IMR-90 (cell line): Measurements from ENCODE around the gene ZNF133. TPM values are rescaled to one million over a fixed set of nuclear protein-coding genes. Genes with fewer than 3 reads are reported as not detected.

Experiments used
- ATAC-seq: fragments of 200-7000 bp; cut with Tn5 transposase; 2 replicates; pipeline ENCODE4 v1.9.1; 2020; ENCODE audit warnings: low read depth, mild to moderate bottlenecking, moderate library complexity
- BruUV-seq: library from RNA; stranded (reverse); fragments of 400-500 nt; replicated peaks from 2 replicates; lab custom pipeline; 2021; lab: Mats Ljungman, UMichigan
- CTCF ChIA-PET: fragments of 300-600 bp; formaldehyde crosslinking; extraction: SDS; loops from one replicate; lab custom pipeline; 2021; ENCODE audit warnings: antibody characterized with exemption; lab: Yijun Ruan, JAX
- POLR2A ChIA-PET: fragments of 300-600 bp; sonication (Branson Sonifier 250); formaldehyde crosslinking; loops from one replicate; lab custom pipeline; 2022; ENCODE audit warnings: antibody characterized with exemption; ENCODE audit not compliant: unreplicated experiment; lab: Charles Lee
- DNase-seq: peaks from one replicate; pipeline ENCODE4 v3.0.0; 2013
- H2AFZ ChIP-seq: replicated peaks from 2 replicates; pipeline ENCODE3; 2013; ENCODE audit warnings: low read length, mild to moderate bottlenecking; ENCODE audit not compliant: poor library complexity
- H2AK5ac ChIP-seq: 2 replicates; pipeline ENCODE4 v1.6.1; 2013; ENCODE audit warnings: low read depth, low read length, inconsistent platforms
- H2AK9ac ChIP-seq: replicated peaks from 2 replicates; pipeline ENCODE3; 2013; ENCODE audit warnings: mild to moderate bottlenecking, low read depth, low read length, moderate library complexity; ENCODE audit not compliant: poor library complexity
- H2BK120ac ChIP-seq: 2 replicates; pipeline ENCODE4 v1.6.1; 2013; ENCODE audit warnings: low read depth, low read length, inconsistent platforms
- H2BK15ac ChIP-seq: 3 replicates; pipeline ENCODE4 v1.6.1; 2013; ENCODE audit warnings: low read depth, low read length, inconsistent platforms
- H2BK20ac ChIP-seq: 2 replicates; pipeline ENCODE4 v1.6.1; 2013; ENCODE audit warnings: low read depth, mild to moderate bottlenecking, inconsistent platforms, low read length, moderate library complexity
- H2BK5ac ChIP-seq: 2 replicates; pipeline ENCODE4 v1.6.1; 2013; ENCODE audit warnings: mild to moderate bottlenecking, low read depth, low read length, inconsistent platforms; ENCODE audit not compliant: poor library complexity, severe bottlenecking
- H3K14ac ChIP-seq: replicated peaks from 2 replicates; pipeline ENCODE4 v1.6.1; 2013; ENCODE audit warnings: low read depth, low read length, inconsistent platforms
- H3K18ac ChIP-seq: 2 replicates; pipeline ENCODE4 v1.6.1; 2013; ENCODE audit warnings: low read depth, low read length, control low read depth
- H3K23ac ChIP-seq: 2 replicates; pipeline ENCODE4 v1.6.1; 2013; ENCODE audit warnings: low read depth, low read length, inconsistent platforms
- H3K27ac ChIP-seq: 2 replicates; pipeline ENCODE4 v1.5.1; 2013; ENCODE audit warnings: mild to moderate bottlenecking, control low read depth, low read length; ENCODE audit not compliant: insufficient read depth
- H3K27me3 ChIP-seq: 2 replicates; pipeline ENCODE4 v1.6.1; 2013; ENCODE audit warnings: low read length; ENCODE audit not compliant: control insufficient read depth, insufficient read depth
- H3K36me3 ChIP-seq: 2 replicates; pipeline ENCODE4 v1.6.1; 2013; ENCODE audit warnings: low read length, mixed read lengths; ENCODE audit not compliant: control insufficient read depth, insufficient read depth
- H3K4ac ChIP-seq: 2 replicates; pipeline ENCODE4 v1.6.1; 2013; ENCODE audit warnings: low read depth, low read length, inconsistent platforms
- H3K4me1 ChIP-seq: 2 replicates; pipeline ENCODE4 v1.6.1; 2013; ENCODE audit warnings: low read length, mixed read lengths; ENCODE audit not compliant: control insufficient read depth, insufficient read depth
- H3K4me2 ChIP-seq: 2 replicates; pipeline ENCODE4 v1.6.1; 2013; ENCODE audit warnings: low read depth, mild to moderate bottlenecking, control low read depth, low read length, moderate library complexity
- H3K4me3 ChIP-seq: 2 replicates; pipeline ENCODE4 v1.5.1; 2013; ENCODE audit warnings: low read depth, mild to moderate bottlenecking, control low read depth, low read length, moderate library complexity; ENCODE audit not compliant: insufficient read depth
- H3K56ac ChIP-seq: 2 replicates; pipeline ENCODE4 v1.6.1; 2013; ENCODE audit warnings: low read length, inconsistent platforms; ENCODE audit not compliant: insufficient read depth; ENCODE audit errors: extremely low read depth
- H3K79me1 ChIP-seq, 2 experiments: 2 replicates each; pipeline ENCODE4 v1.6.1; 2013; ENCODE audit warnings: low read length in 2 of 2, inconsistent platforms in 1 of 2, low read depth in 1 of 2
- H3K9ac ChIP-seq: 2 replicates; pipeline ENCODE4 v1.6.1; 2013; ENCODE audit warnings: low read depth, low read length, control low read depth
- H3K9me1 ChIP-seq: 2 replicates; pipeline ENCODE4 v1.6.1; 2013; ENCODE audit warnings: low read length, inconsistent platforms; ENCODE audit not compliant: insufficient read depth
- H3K9me3 ChIP-seq: 2 replicates; pipeline ENCODE4 v1.6.1; 2013; ENCODE audit warnings: low read length; ENCODE audit not compliant: control insufficient read depth, insufficient read depth
- H4K20me1 ChIP-seq: 2 replicates; pipeline ENCODE4 v1.6.1; 2013; ENCODE audit warnings: low read length, inconsistent platforms; ENCODE audit not compliant: insufficient read depth
- H4K5ac ChIP-seq: 2 replicates; pipeline ENCODE4 v1.6.1; 2013; ENCODE audit warnings: mild to moderate bottlenecking, low read depth, low read length, control low read depth
- H4K8ac ChIP-seq, 2 experiments: 2 replicates each; pipeline ENCODE4 v1.6.1; 2013; ENCODE audit warnings: low read depth in 2 of 2, low read length in 2 of 2, control low read depth in 1 of 2, inconsistent platforms in 1 of 2
- H4K91ac ChIP-seq: 2 replicates; pipeline ENCODE4 v1.6.1; 2013; ENCODE audit warnings: low read depth, low read length, inconsistent platforms; ENCODE audit not compliant: insufficient read depth
- BHLHE40 ChIP-seq: fragments of 150-350 bp; IDR thresholded peaks from 2 replicates; pipeline ENCODE4 v1.6.1; 2016; ENCODE audit warnings: mild to moderate bottlenecking, low read depth, low read length
- CEBPB ChIP-seq: IDR thresholded peaks from 2 replicates; pipeline ENCODE4 v1.6.1; 2012; ENCODE audit warnings: low read depth, low read length, improper control_type of control experiment
- CHD1 ChIP-seq: IDR thresholded peaks from 2 replicates; pipeline ENCODE4 v1.6.1; 2012; ENCODE audit warnings: low read depth, low read length, improper control_type of control experiment
- CTCF ChIP-seq: conservative IDR thresholded peaks from 2 replicates; pipeline ENCODE4 v1.5.1; 2012; ENCODE audit warnings: mild to moderate bottlenecking, low read depth, low read length, improper control_type of control experiment
- ELK1 ChIP-seq: fragments of 150-350 bp; IDR thresholded peaks from 2 replicates; pipeline ENCODE4 v1.6.1; 2016; ENCODE audit warnings: low read depth, mild to moderate bottlenecking, low read length, moderate library complexity, borderline replicate concordance
- FOS ChIP-seq: fragments of 150-350 bp; IDR thresholded peaks from 2 replicates; pipeline ENCODE4 v1.6.1; 2016; ENCODE audit warnings: low read depth, low read length
- MAFK ChIP-seq: IDR thresholded peaks from 2 replicates; pipeline ENCODE4 v1.6.1; 2012; ENCODE audit warnings: low read depth, low read length, improper control_type of control experiment
- MAZ ChIP-seq: IDR thresholded peaks from 2 replicates; pipeline ENCODE4 v1.6.1; 2012; ENCODE audit warnings: low read depth, mild to moderate bottlenecking, low read length, improper control_type of control experiment, moderate library complexity, borderline replicate concordance
- MXI1 ChIP-seq: IDR thresholded peaks from 2 replicates; pipeline ENCODE4 v1.6.1; 2012; ENCODE audit warnings: low read depth, mild to moderate bottlenecking, low read length, moderate library complexity, borderline replicate concordance
- NFE2L2 ChIP-seq: fragments of 150-350 bp; IDR thresholded peaks from 2 replicates; pipeline ENCODE4 v1.6.1; 2016; ENCODE audit warnings: low read depth, mild to moderate bottlenecking, low read length
- POLR2A ChIP-seq: IDR thresholded peaks from 2 replicates; pipeline ENCODE4 v1.6.1; 2012; ENCODE audit warnings: mild to moderate bottlenecking, low read depth, low read length
- RAD21 ChIP-seq: IDR thresholded peaks from 2 replicates; pipeline ENCODE4 v1.6.1; 2012; ENCODE audit warnings: low read length, improper control_type of control experiment
- RCOR1 ChIP-seq: IDR thresholded peaks from 2 replicates; pipeline ENCODE4 v1.6.1; 2012; ENCODE audit warnings: mild to moderate bottlenecking, low read length, improper control_type of control experiment; ENCODE audit not compliant: insufficient replicate concordance
- RFX5 ChIP-seq: IDR thresholded peaks from 2 replicates; pipeline ENCODE4 v1.8.0; 2012; ENCODE audit warnings: low read depth, mild to moderate bottlenecking, low read length, moderate library complexity
- SMC3 ChIP-seq: fragments of 150-350 bp; IDR thresholded peaks from 2 replicates; pipeline ENCODE4 v1.6.1; 2016; ENCODE audit warnings: low read depth, mild to moderate bottlenecking, antibody characterized with exemption, low read length, moderate library complexity
- USF2 ChIP-seq: fragments of 150-350 bp; IDR thresholded peaks from 2 replicates; pipeline ENCODE4 v1.6.1; 2017; ENCODE audit warnings: mild to moderate bottlenecking, antibody characterized with exemption, low read length, low read depth
- WGBS, 2 experiments: methylation state at CpG; one replicate each; pipeline versions ENCODE4 v1.1.5 to v1.1.7; 2013; ENCODE audit warnings: missing lambda C conversion rate in 2 of 2; ENCODE audit not compliant: insufficient read length in 1 of 2; ENCODE audit errors: extremely low coverage in 2 of 2; 5-methylcytosine and 5-hydroxymethylcytosine counted together
- dilution Hi-C: fragments of 300-500 bp; cut with HindIII; formaldehyde crosslinking; loops from one replicate; pipeline ENCODE4 v1.14.3; 2018; ENCODE audit warnings: low sequenced_read_pairs; ENCODE audit not compliant: unreplicated experiment
- in situ Hi-C: fragments of 300-500 bp; cut with MboI; formaldehyde crosslinking; loops from 3 replicates; pipeline ENCODE4 v1.14.3; 2019; ENCODE audit warnings: low sequenced_read_pairs, inconsistent platforms, mixed read lengths
- intact Hi-C: fragments of 100-400 bp; cut with micrococcal nuclease; formaldehyde crosslinking; loops from 2 replicates; pipeline ENCODE4 v1.10.0; 2022
- polyA plus RNA-seq, 3 experiments: library from polyadenylated mRNA; depleted of rRNA; stranded (reverse); fragments of >200 nt; gene quantifications; 2 replicates each; pipeline ENCODE4 v1.2.3, GENCODE V29; 2012; ENCODE audit warnings: low replicate concordance in 1 of 3
- total RNA-seq: library from RNA; depleted of rRNA; stranded (reverse); fragments of >200 nt; gene quantifications from 2 replicates; pipeline ENCODE4 v1.2.3, GENCODE V29; 2012

ZNF133 gene
- total and polyA plus RNA-seq, 2 of the 4 experiments (the other 2 are of a cell fraction), result 18.3 to 33.5 TPM

GRCh38 chr20:18289306-18289705 lies 979 bp downstream of the ZNF133 start:
- no peaks in the 10 kb centered on the region for H3K27me3 ChIP-seq
- in situ Hi-C loops, result no loop called here
- peak overlapping the region; percentile 90 for H3K4me2 ChIP-seq
- H3K4me1 ChIP-seq, result peaks cover 2% of the 10 kb centered on the region; the same call in 1 of the 2 replicates
- peaks cover 7% of the 10 kb centered on the region for H3K9me3 ChIP-seq
- no peak overlapping the region for H3K56ac ChIP-seq
- H4K5ac ChIP-seq, result peak overlapping the region; percentile 85
- peak overlapping the region; percentile 98 for H3K9ac ChIP-seq
- H3K79me1 ChIP-seq, result peaks cover 45 to 52% of the 10 kb centered on the region in 2 experiments
- H3K14ac ChIP-seq, result peak overlapping the region; percentile 62; the same call in 1 of the 2 replicates
- H4K8ac ChIP-seq, result peak overlapping the region; percentile 73 to 89; a peak in 2 of 4 replicates
- 100% methylated on average over 1 of the region's 6 CpGs; no CpG with 5 or more reads in 1 of the 2 experiments for WGBS, 2 experiments
- TF ChIP-seq MAFK (no peak), RAD21 (no peak), USF2 (no peak), BHLHE40 (no peak), RCOR1 (no peak), ELK1 (no peak), POLR2A (no peak), RFX5 (no peak), CEBPB (no peak), SMC3 (no peak), MXI1 (no peak), CTCF (no peak), MAZ (no peak), FOS (no peak), NFE2L2 (no peak), CHD1 (no peak)
- H3K23ac ChIP-seq, result no peak overlapping the region; the same call in 1 of the 2 replicates
- no peak overlapping the region for H2AK9ac ChIP-seq
- no peak overlapping the region for H2BK5ac ChIP-seq
- DNase-seq, result no peak
- no peak overlapping the region for H2AFZ ChIP-seq
- no peak for ATAC-seq
- CTCF ChIA-PET, result no interaction called here
- BruUV-seq, result TSS peak; percentile 22
- intact Hi-C loops, result no loop called here
- peaks cover 11% of the 10 kb centered on the region; the same call in 1 of the 2 replicates for H3K9me1 ChIP-seq
- no peak overlapping the region for H4K91ac ChIP-seq
- H2BK120ac ChIP-seq, result no peak overlapping the region
- no peak overlapping the region for H2BK20ac ChIP-seq
- H4K20me1 ChIP-seq, result peaks cover 8% of the 10 kb centered on the region; the same call in 1 of the 2 replicates
- POLR2A ChIA-PET, result no interaction called here
- H3K4ac ChIP-seq, result no peak overlapping the region
- dilution Hi-C loops, result no loop called here
- H3K4me3 ChIP-seq, result peak overlapping the region; percentile 80
- no peak overlapping the region for H2BK15ac ChIP-seq
- H2AK5ac ChIP-seq, result peak overlapping the region; percentile 12; the same call in 1 of the 2 replicates
- peaks cover 16% of the 10 kb centered on the region for H3K36me3 ChIP-seq
- peak overlapping the region; percentile 80 for H3K27ac ChIP-seq
- no peak overlapping the region for H3K18ac ChIP-seq
